Kasumi-1 (cell line): Measurements from ENCODE around the gene HTD2.

Source experiments
- DNase-seq, 2 experiments: peaks; one replicate each; lab custom pipeline; 2025; lab: John Stamatoyannopoulos, UW

Gene HTD2

DNA sequence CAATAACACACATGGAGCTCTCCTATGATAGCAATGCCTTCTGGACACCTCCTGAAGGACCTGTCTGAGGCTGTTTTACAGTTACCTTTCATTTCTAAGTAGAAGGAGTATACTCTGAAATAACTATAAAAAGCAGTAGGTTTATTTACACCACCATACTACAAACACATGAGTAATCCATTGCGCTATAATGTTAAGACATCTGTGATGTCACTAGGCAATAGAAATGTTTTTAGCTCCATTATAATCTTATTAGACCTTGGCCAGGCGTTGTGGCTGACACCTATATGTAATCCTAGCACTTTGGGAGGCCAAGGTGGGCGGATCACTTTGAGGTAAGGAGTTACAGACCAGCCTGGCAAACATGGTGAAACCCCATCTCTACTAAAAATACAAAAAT, 51.1 kb downstream of the HTD2 start:
- DNase-seq, result no peak

DNA sequence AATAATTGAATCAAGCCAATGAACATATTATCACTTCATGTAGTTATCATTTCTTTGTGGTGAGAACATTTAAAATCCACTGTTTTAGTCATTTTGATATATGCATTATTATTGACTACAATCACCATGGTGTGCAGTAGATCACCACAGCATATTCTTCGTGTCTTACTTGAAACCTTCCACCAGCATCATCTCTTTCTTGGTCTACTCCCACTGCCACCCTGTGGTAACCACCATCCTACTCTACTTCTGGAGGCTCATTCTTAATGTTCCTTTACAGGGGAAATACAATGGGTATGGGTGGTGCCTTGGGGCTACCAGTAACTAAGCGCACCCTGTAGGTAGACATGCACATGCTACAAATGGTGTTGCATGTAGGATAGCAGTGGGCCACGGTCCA, 51.8 kb downstream of the HTD2 start:
- no peak for DNase-seq

DNA sequence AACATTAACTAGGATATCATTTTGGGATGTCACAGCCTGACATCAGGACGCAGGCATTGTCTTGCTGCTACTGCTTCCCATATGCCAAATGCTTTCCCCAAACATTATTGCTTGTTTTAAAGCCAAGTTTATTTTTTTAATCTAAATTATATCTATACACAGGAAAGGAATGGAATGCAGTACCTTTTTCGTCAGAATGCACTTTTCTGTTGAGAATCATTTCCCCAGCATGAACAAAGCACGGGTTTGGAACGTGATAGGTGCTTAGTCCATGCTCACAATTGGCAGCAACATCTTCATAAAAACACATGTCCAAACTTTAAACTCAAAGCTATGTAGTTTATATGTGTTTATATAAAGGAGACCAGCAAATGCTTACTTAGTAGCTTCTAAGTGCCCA, 52.5 kb downstream of the HTD2 start:
- DNase-seq, result no peak

DNA sequence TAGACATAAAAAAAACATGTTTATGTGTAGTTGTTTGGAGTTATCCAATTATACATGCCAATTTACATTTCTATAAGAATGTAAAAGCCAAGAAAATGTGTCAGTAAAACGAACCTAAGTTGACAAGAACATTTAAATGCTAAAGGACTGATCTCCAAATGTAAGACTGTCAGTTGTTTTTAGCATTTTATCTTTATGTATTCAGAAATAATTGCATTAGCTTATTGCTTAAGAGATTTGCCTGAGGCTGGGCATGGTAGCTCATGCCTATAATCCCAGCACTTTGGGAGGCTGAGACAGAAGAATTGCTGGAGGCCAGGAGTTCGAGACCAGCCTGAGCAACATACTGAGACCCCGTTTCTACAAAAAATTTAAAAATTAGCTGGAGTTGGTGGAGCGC, 53.3 kb downstream of the HTD2 start:
- no peak for DNase-seq

DNA sequence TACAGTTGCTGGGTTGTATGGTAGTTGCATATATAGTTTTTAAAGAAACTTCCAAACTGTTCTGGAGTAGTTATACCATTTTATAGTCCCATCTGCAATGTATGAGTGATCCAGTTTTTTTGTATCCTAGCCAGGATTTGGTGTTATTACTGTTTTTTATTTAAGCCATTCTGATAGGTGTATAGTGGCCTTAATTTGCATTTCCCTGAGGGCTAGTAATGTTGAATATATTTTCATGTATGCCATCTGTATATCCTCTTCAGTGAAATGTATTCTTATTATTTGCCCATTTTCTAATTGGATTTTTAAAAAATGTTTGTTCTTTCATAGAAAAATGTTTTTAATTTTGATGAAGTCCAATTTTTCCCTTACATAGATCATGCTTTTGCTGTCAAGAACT, 55.5 kb downstream of the HTD2 start:
- DNase-seq, result no peak

DNA sequence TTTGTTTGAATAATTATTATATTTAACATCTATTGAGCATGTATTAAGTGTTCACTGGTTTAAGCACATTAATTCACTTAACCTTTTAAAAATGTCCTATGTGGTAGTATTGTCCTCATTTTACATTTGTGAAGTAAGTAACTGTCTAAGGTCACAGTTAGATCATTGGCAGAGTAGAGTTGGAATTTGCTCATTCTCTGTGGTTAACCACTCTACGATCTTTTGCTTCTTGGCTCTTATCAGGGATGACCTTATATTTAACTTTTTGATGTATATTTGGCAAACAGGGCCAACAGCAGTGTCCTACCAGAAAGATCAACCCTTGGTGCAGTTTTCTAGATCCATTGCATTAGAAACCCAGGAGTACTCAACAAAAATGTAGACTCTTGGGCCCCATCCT, 60.4 kb downstream of the HTD2 start:
- peak; percentile 23 to 28 for DNase-seq

DNA sequence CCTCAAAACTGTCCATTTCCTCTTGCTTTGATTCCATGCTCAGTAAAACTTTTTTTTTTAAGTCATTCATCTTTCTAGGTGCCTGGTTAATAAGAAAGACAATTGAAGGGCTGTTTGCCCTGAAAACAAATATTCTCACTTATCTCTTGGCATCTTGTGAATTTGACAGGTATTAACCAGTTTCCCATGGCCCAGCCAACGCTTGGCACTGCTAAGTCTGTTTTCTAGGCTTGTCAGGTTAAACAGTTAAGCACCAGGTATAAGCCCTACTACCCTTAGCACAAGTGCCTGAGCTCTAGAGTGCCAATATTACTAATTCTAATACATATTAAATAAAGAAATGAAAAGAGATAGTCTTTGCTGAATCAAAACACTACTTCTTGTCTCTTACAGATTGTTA, 62.7 kb downstream of the HTD2 start:
- DNase-seq, result no peak
